ENCODE results near the gene HSD11B1. TPM values are rescaled to one million over a fixed set of nuclear protein-coding genes. Genes with fewer than 3 reads are reported as not detected.

The HSD11B1 gene
- total RNA-seq, 2 experiments from 2014 or later, result 1.5 TPM

DNA sequence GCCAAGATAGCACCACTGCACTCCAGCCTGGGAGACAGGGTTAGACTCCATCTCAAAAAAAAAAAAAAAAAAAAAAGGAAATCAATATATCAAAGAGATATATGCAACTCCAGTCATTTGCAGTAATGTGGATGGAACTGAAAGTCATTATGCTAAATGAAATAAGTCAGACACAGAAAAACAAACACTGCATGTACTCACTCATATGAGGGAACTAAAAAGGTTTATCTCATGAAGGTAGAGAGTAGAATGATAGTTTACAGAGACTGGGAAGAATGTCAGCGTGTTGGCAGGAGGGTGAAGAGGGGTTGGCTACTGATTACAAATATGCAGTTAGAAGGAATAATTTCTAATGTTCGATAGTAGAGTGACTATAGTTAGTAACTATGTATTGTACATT is 13.2 kb downstream of the HSD11B1 start:
- Mint-ChIP-seq H3K27ac (no peak overlapping the region), H3K27me3 (no peaks in the 10 kb centered on the region), H3K9me3 (peaks cover 2% of the 10 kb centered on the region), H3K4me1 (peaks cover 12% of the 10 kb centered on the region), H3K36me3 (ENCODE audit: low read depth) (peaks cover 1% of the 10 kb centered on the region), H3K4me3 (no peak overlapping the region)
- CTCF ChIA-PET, result no interaction called here
- no peak for DNase-seq
- POLR2A ChIA-PET, result no interaction called here

DNA sequence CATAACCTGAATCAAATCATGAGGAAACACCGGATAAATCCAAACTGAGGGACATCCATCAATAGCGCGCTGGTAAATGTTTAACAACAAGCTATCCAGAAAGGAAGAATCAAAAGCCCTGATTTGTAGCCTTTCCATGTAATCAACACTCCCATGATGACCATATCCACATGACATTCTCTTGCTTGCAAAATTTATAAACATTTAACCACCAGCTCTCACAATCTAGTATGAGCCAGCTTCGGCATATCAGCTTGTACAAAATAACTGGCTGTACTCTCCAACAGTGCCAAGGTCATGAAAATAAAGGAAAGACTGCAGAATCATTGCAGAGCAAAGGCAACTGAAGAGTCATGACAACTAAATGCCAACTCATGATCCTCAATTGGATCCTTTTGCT is 15.7 kb downstream of the HSD11B1 start:
- no peak overlapping the region for H3K27ac Mint-ChIP-seq
- H3K27me3 Mint-ChIP-seq, result no peaks in the 10 kb centered on the region
- CTCF ChIA-PET, result interaction anchor here (0.8 kb wide), 1 partner anchor 27 kb away, joined by 4 read pairs; no protein-coding TSS in a partner anchor
- H3K4me1 Mint-ChIP-seq, result peaks cover 27% of the 10 kb centered on the region
- peaks cover 5% of the 10 kb centered on the region for H3K36me3 Mint-ChIP-seq (ENCODE audit: low read depth)
- POLR2A ChIA-PET, result no interaction called here
- H3K4me3 Mint-ChIP-seq, result no peak overlapping the region
- H3K9me3 Mint-ChIP-seq, result peaks cover 2% of the 10 kb centered on the region
- DNase-seq, result no peak

DNA sequence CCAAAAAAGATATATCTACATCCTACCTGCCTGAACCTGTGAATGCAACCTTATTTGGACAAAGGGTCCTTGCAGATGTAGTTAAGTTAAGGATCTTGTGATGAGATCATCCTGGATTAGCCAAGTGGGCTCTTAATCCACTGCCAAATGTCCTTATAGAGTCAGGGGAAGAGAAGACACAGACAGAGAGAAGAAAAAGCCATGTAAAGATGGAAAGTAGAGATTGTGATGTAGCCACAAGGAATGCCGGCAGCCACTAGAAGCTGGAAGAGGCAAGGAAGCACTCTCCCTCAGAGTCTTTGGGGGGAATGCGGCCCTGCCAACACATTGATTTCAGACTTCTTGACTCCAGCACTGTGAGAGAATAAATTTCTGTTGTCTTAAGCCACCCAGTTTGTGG is 16.2 kb downstream of the HSD11B1 start:
- peaks cover 27% of the 10 kb centered on the region for H3K4me1 Mint-ChIP-seq
- peaks cover 5% of the 10 kb centered on the region for H3K36me3 Mint-ChIP-seq (ENCODE audit: low read depth)
- CTCF ChIA-PET, result interaction anchor here (0.7 to 1.0 kb wide), 4 partner anchors 10 to 28 kb away, joined by 3 to 5 read pairs (median 4); no protein-coding TSS in a partner anchor
- peak overlapping the region; percentile 4 for H3K27ac Mint-ChIP-seq
- peaks cover 2% of the 10 kb centered on the region for H3K9me3 Mint-ChIP-seq
- DNase-seq, result no peak
- H3K4me3 Mint-ChIP-seq, result no peak overlapping the region
- no peaks in the 10 kb centered on the region for H3K27me3 Mint-ChIP-seq
- POLR2A ChIA-PET, result no interaction called here

DNA sequence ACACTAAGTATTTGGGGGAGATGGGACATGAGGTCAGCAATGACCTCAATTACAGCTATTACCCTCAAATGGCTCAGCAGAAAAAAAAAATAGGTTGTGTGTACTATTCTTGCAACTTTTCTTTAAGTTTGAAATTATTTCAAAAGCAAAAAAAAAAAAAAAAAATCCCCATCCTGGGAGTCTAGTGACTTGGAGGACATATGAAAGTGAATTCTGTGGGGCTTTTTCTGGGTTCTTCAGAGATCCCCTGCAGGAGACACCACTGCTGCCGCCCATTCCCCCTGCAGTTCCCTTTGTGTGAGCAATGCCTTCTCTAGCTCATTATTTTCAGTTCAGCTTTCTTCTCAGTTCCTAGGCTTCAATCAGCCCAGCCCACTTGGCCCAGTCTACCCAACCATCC is 16.7 kb downstream of the HSD11B1 start:
- Mint-ChIP-seq H3K9me3 (peaks cover 2% of the 10 kb centered on the region), H3K4me3 (no peak overlapping the region), H3K27me3 (no peaks in the 10 kb centered on the region), H3K27ac (no peak overlapping the region), H3K36me3 (ENCODE audit: low read depth) (peaks cover 5% of the 10 kb centered on the region), H3K4me1 (peaks cover 23% of the 10 kb centered on the region)
- DNase-seq, result no peak
- ChIA-PET CTCF (interaction anchor here (0.7 to 1.0 kb wide), 4 partner anchors 10 to 139 kb away, joined by 3 to 5 read pairs (median 3); no protein-coding TSS in a partner anchor), POLR2A (no interaction called here)

DNA sequence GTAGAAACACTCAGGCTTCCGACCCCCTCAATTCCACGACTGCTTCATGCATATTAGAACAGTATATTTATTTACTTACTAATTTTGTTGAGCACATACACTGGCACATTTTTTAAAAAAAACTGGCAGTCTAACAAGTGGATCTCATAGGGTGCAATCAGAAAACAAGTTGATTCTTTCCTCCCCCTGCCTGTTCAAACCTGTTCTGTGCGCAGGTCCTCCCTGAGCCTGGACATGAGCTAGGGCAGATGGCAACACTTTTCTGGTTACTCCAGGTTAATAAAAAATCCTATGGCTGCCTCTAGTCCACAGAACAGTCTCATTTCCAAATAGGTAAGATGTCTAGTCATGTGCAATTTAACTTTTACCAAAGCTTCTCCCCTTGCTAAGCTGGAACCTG is 18.6 kb downstream of the HSD11B1 start:
- peaks cover 2% of the 10 kb centered on the region for H3K9me3 Mint-ChIP-seq
- H3K4me3 Mint-ChIP-seq, result no peak overlapping the region
- no peaks in the 10 kb centered on the region for H3K27me3 Mint-ChIP-seq
- POLR2A ChIA-PET, result no interaction called here
- H3K4me1 Mint-ChIP-seq, result peaks cover 31% of the 10 kb centered on the region
- no peak for DNase-seq
- no peak overlapping the region for H3K27ac Mint-ChIP-seq
- CTCF ChIA-PET, result interaction anchor here (0.6 to 1.5 kb wide), 5 partner anchors 10 to 1969 kb away, joined by 3 to 6 read pairs (median 4); no protein-coding TSS in a partner anchor
- H3K36me3 Mint-ChIP-seq (ENCODE audit: low read depth), result peaks cover 5% of the 10 kb centered on the region

DNA sequence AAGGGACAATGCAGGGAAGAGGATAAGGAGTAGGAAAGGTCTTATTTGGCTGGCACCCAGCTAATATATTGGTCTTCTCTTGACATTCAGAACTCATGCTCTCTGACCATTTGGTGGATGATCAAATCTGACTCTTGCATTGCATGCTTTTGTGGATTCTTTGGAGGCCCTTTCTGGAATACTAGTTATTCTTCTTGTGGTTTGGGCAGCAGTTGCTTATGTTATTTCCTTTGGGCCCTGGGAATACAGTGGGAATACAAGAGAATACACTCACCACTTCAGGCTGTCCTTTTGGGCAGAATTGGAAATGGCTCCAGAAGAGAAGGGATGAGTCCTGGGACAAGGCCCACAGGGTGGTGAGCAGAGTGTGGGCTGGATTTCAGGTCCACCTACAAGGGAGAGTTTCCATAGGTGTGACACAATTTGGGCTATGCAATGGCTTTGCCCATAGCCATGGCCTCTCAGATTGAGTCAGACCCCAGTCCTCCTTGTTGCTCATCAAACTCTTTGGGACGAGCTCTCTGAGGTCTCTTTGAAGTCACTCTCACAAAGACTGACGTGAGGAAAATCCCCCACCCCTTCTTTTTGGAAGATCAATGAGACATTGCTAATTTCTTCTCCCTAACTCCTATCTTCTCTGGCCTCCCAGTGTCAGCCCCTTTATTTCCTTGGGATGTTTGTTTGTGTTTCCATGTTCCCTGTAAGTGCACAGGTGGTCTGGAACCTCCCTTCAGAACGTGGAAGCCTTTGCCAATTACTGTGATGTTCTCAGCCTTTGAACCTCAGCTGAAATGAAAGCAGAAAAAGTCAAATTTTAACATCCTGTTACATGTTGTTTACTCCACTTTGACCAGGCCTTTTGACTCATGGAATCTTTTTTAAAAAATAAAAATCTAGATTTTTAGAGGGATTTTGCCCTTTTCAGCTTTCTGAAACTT is 19.4 kb downstream of the HSD11B1 start:
- H3K36me3 Mint-ChIP-seq (ENCODE audit: low read depth), result peaks cover 5% of the 10 kb centered on the region
- ChIA-PET POLR2A (no interaction called here), CTCF (interaction anchor here (0.6 to 1.5 kb wide), 6 partner anchors 10 to 1970 kb away, joined by 3 to 6 read pairs (median 4); no protein-coding TSS in a partner anchor)
- H3K27me3 Mint-ChIP-seq, result no peaks in the 10 kb centered on the region
- peak overlapping the region; percentile 98 for H3K27ac Mint-ChIP-seq
- peaks cover 2% of the 10 kb centered on the region for H3K9me3 Mint-ChIP-seq
- peak; percentile 26 for DNase-seq
- peaks cover 31% of the 10 kb centered on the region for H3K4me1 Mint-ChIP-seq
- H3K4me3 Mint-ChIP-seq, result peak overlapping the region; percentile 34

DNA sequence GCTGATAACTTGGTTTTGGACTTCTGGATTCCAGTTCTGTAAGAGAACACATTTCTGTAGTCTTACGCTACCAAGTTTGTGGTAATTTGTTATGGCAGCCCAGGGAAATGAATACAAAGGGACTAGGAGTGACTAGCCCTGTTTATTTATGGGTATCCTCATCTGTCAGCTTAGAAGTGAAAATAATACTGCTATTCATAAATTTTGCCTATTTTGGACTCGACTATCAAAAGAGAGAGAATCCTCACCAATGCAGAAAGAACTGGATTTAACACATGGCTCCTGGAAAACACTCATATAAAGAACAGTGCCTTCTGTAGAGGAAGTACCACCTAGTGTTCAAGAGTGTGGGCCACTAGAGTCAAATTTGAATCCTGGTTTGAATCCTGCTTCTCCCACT is 22.6 kb downstream of the HSD11B1 start:
- H3K4me1 Mint-ChIP-seq, result peaks cover 31% of the 10 kb centered on the region
- POLR2A ChIA-PET, result no interaction called here
- no peaks in the 10 kb centered on the region for H3K27me3 Mint-ChIP-seq
- no peak for DNase-seq
- H3K27ac Mint-ChIP-seq, result no peak overlapping the region
- H3K4me3 Mint-ChIP-seq, result no peak overlapping the region
- peaks cover 4% of the 10 kb centered on the region for H3K36me3 Mint-ChIP-seq (ENCODE audit: low read depth)
- CTCF ChIA-PET, result interaction anchor here (0.8 to 2.9 kb wide), 8 partner anchors 16 to 153 kb away, joined by 3 to 13 read pairs (median 3); no protein-coding TSS in a partner anchor
- no peaks in the 10 kb centered on the region for H3K9me3 Mint-ChIP-seq

DNA sequence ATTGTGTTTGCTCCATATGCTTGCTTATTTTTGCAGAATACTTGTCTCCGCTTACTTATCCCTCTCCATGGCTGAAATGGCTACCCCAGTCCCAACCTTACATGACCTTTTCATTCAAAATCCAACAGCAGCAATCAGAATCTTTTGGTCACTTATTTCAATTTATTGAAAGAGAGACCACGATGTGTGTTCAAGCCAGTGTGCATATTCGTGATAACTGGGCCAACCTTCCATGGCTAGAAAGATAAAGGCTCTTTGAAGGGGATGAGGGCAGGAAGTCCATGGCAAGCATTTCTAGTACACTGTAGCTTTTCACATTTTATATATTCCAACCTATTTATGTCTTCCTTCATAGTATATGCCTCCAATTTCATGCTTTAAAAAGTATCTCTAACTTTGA is 23.1 kb downstream of the HSD11B1 start:
- DNase-seq, result no peak
- H3K27ac Mint-ChIP-seq, result no peak overlapping the region
- POLR2A ChIA-PET, result no interaction called here
- no peak overlapping the region for H3K4me3 Mint-ChIP-seq
- no peaks in the 10 kb centered on the region for H3K27me3 Mint-ChIP-seq
- no peaks in the 10 kb centered on the region for H3K9me3 Mint-ChIP-seq
- CTCF ChIA-PET, result interaction anchor here (0.8 to 2.9 kb wide), 11 partner anchors 10 to 153 kb away, joined by 3 to 13 read pairs (median 3); no protein-coding TSS in a partner anchor
- H3K4me1 Mint-ChIP-seq, result peaks cover 31% of the 10 kb centered on the region
- H3K36me3 Mint-ChIP-seq (ENCODE audit: low read depth), result peaks cover 4% of the 10 kb centered on the region

DNA sequence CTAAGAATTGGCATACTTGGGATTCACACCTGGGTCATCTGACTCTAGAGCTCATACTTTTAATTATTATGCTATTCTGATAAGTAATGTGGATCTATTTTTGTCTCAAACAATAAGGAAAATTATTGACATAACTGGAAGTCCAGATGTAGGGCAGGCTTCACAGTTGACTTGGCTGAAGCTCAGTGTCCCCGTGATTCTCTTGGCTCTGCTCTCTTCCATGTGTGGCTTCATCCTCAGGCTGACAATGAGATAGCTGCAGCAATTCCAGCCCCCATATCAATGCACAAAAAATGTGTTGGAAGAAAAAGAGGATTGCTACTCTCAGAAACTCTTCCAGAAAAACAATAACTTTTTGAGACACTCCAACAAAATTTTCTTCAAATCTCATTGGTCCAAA is 23.8 kb downstream of the HSD11B1 start:
- no peaks in the 10 kb centered on the region for H3K27me3 Mint-ChIP-seq
- no peak for DNase-seq
- H3K27ac Mint-ChIP-seq, result no peak overlapping the region
- no peaks in the 10 kb centered on the region for H3K9me3 Mint-ChIP-seq
- H3K36me3 Mint-ChIP-seq (ENCODE audit: low read depth), result peaks cover 4% of the 10 kb centered on the region
- ChIA-PET POLR2A (no interaction called here), CTCF (interaction anchor here (0.6 to 2.9 kb wide), 8 partner anchors 9 to 154 kb away, joined by 3 to 13 read pairs (median 4); no protein-coding TSS in a partner anchor)
- no peak overlapping the region for H3K4me3 Mint-ChIP-seq
- peaks cover 31% of the 10 kb centered on the region for H3K4me1 Mint-ChIP-seq

DNA sequence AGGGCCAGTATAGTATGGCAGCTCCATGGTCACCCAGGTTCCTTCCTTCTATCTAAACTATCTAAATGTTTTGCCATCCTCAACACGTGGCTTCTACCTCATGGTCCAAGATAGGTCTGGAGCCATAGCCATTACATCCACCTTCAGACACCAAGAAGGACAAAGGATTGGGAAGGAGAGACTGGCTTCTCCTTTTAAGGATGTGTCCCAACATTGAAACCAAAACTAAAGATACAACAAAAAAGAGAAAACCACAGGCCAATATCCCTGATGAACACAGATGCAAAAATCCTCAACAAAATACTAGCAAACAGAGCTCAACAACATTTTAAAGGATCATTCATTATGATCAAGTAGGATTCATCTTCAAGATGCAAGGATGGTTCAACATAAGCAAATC is 24.8 kb downstream of the HSD11B1 start:
- H3K27ac Mint-ChIP-seq, result no peak overlapping the region
- peaks cover 22% of the 10 kb centered on the region for H3K4me1 Mint-ChIP-seq

DNA sequence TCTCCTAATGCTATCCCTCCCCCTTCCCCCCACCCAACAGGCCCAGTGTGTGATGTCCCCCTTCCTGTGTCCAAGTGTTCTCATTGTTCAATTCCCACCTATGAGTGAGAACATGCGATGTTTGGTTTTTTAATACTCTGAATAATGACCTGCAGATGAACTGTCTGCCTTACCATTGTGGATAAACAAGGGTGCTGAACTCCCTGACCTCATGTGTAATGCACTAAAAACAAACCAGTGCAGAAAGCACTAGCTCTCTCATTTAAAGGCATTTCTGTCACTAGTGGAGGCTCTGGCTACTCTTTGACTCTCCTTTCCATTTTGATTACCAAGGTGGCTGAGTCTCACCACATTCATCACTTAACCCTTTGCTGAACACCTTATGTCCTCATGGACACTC is 28.1 kb downstream of the HSD11B1 start:
- Mint-ChIP-seq H3K9me3 (no peaks in the 10 kb centered on the region), H3K27me3 (no peaks in the 10 kb centered on the region), H3K4me3 (no peak overlapping the region), H3K27ac (no peak overlapping the region), H3K36me3 (ENCODE audit: low read depth) (no peaks in the 10 kb centered on the region), H3K4me1 (peaks cover 4% of the 10 kb centered on the region)
- no peak for DNase-seq
- ChIA-PET POLR2A (no interaction called here), CTCF (no interaction called here)

More for the DNA sequence above, 24.8 kb downstream of the HSD11B1 start:
- no peak for DNase-seq
- Mint-ChIP-seq H3K36me3 (ENCODE audit: low read depth) (no peaks in the 10 kb centered on the region), H3K9me3 (no peaks in the 10 kb centered on the region), H3K4me3 (no peak overlapping the region), H3K27me3 (no peaks in the 10 kb centered on the region)
- CTCF ChIA-PET, result interaction anchor here (1.2 to 2.9 kb wide), 5 partner anchors 8 to 94 kb away, joined by 3 to 13 read pairs (median 6); no protein-coding TSS in a partner anchor
- POLR2A ChIA-PET, result no interaction called here

DNA sequence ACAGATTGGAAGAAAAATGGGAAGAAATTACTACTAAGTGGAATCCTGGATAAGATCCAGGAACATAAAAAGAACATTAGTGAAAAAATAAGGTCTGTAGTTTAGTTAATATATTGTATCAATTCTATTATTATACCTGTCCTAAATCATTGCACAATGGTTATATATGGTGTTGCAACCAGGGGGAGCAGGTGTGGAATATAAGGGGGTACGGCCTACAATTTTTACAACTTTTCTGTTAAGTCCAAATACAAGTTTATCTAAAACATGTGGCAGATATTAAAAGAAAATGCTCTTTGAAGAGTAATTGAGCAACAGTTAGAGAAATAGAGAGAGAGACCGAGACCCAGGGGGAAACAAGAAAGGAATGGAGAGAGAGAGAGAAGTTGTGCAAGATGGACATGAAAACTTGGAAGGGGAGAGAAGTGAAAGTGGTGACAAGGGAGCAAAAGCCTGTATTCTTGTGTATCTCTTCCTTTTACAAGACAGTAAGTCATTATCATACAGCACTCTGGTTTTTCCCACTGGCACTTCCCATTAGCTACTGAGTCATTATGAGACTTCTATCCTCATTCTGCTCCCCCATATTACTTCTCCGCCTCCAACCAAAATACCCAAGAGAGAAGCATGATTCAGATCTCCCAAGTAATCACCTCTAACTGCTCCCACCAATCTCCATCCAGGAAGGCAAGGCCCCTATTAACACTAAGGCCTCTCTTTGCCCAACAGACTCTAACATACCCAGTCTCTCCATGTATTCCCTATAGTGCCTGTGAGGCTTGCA is 29.0 kb downstream of the HSD11B1 start:
- Mint-ChIP-seq H3K9me3 (no peaks in the 10 kb centered on the region), H3K4me1 (peaks cover 3% of the 10 kb centered on the region), H3K36me3 (ENCODE audit: low read depth) (no peaks in the 10 kb centered on the region), H3K4me3 (no peak overlapping the region), H3K27me3 (no peaks in the 10 kb centered on the region), H3K27ac (no peak overlapping the region)
- POLR2A ChIA-PET, result no interaction called here
- no peak for DNase-seq
- CTCF ChIA-PET, result interaction anchor here (0.9 to 1.6 kb wide), 5 partner anchors 9 to 36 kb away, joined by 3 to 4 read pairs (median 3); no protein-coding TSS in a partner anchor
